ENCODE data around the gene ZNF583.

The ZNF583 gene

GRCh38 chr19:56474308-56474707 lies 70.2 kb downstream of the ZNF583 start:
- no peak for DNase-seq (ENCODE audit: low read depth)

- no peak for DNase-seq (ENCODE audit: low read depth)
These were observed 72.0 kb downstream of the ZNF583 start for GRCh38 chr19:56476093-56476492.

All from T-helper 22 cell (primary cell).